ENCODE data around the gene HPRT1.
"Not testable (repeated sequence)": the region's sequence is repeated elsewhere in the genome, so short reads cannot be mapped to it uniquely, and the experiment has no call there.

HPRT1 gene, protein sequence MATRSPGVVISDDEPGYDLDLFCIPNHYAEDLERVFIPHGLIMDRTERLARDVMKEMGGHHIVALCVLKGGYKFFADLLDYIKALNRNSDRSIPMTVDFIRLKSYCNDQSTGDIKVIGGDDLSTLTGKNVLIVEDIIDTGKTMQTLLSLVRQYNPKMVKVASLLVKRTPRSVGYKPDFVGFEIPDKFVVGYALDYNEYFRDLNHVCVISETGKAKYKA

GRCh38 chrX:134460005-134460861 is at the start of gene HPRT1:
Gene HPRT1, plus strand, starts transcription at chrX:134460165. Its CDS starts 147 bp downstream, at chrX:134460312.
- DNase-seq (ENCODE audit: low read depth, low spot score): peak; percentile 90

DNA sequence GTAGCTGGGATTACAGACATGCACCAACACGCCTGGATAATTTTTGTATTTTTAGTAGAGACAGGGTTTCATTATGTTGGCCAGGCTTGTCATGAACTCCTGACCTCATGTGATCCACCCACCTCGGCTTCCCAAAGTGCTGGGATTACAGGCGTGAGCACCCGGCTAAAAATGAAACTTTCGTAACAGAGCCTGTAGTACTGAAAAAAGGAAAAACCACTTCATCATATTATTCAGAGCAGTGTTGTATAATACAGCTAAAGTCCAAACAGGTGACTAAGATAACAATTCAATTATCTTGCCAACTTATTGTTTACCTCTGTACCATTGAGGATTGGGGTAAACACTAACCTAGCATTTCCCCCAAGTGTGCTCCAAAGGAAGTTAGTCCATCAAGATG is 43.9 kb upstream of the HPRT1 start:
- no peak for DNase-seq (ENCODE audit: low read depth, low spot score)

DNA sequence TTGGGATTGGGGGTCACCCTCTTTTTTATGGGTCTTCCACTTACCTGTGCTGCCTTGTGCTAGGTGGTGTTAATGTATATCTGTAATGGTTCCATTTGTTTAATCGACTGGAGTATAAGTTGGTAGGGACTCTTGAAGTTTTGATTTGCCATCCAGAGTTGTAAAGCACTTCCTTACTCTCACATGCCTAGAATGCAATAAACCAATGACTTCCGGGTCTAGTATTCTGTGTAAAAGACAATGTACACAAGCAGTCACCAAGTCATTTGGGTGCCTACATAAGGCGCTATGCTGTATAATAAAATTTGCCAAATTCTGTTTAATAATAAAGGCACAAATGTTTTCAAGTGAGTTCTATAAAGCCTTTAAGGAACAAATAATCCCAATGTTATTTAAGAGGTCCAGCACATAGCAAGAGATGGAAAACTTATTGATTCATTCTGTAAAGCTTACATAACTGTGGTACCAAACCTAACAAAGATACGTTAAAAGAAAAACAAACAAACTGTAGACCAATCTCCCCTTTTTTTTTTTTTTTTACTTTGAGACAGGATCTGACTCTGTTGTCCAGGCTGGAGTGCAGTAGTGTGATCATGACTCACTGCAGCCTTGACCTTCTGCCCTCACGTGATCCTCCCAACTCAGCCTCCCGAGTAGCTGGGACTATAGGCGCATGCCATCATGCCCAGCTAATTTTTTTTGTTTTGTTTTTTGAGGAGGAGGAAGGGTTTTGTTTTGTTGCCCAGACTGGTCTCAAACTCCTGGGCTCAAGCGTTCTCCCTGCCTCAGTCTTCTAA is 41.5 kb upstream of the HPRT1 start:
- no peak for DNase-seq (ENCODE audit: low read depth, low spot score)

GRCh38 chrX:134419784-134420183 is 40.2 kb upstream of the HPRT1 start:
- DNase-seq (ENCODE audit: low read depth, low spot score): no peak

DNA sequence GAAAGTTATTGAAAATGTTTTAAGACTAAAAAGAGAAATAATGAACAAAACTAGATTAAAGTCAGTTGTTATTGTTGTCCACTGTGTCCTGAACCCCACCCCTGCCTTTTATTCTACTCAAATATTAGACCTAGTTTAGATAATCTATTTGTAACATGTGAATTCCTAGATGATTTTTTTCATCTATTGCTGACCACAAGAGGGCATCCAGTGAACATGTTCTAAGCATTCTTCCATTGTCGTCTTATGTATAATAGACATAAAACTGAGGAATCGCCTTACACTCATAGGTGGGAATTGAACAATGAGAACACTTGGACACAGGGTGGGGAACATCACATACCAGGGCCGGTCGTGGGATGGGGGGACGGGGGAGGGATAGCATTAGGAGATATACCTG is 36.4 kb upstream of the HPRT1 start:
- no peak for DNase-seq (ENCODE audit: low read depth, low spot score)

GRCh38 chrX:134426281-134426680 is 33.7 kb upstream of the HPRT1 start:
- DNase-seq (ENCODE audit: low read depth, low spot score): no peak

DNA sequence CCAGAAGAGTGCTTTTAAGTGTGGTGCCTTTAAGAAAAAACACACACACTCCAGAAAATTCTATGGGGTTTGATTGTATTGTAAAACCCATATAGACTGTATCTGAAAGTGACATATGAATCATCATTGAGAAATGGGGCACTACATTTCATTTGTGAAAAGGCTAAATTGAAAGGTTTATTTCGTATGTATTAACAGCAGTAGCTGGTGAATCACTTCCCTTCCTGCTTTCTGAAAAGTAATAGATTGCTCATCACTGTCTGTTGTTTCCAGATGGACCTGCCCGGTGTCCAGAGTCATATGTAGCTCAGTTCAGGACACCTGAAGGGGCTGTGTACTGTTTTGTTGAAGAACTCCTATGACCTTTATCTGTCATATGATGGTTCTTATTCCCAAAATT is 28.1 kb upstream of the HPRT1 start:
- no peak for DNase-seq (ENCODE audit: low read depth, low spot score)

DNA sequence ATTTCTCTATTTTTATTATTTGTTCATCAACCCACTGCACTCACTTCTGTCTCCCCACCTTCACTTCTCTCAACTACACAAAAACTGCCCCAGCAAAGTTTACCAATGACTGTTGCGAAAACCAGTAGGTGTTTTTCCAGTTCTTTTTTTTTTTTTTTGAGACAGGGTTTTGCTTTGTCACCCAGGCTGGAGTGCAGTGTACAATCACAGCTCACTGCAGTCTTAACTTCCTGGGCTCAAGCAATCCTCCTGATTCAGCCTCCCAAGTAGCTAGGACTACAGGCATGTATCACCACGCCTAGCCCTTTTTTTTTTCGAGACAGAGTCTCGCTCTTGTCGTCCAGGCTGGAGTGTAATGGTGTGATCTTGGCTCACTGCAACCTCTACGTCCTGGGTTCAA is 24.1 kb upstream of the HPRT1 start:
- no peak for DNase-seq (ENCODE audit: low read depth, low spot score)

DNA sequence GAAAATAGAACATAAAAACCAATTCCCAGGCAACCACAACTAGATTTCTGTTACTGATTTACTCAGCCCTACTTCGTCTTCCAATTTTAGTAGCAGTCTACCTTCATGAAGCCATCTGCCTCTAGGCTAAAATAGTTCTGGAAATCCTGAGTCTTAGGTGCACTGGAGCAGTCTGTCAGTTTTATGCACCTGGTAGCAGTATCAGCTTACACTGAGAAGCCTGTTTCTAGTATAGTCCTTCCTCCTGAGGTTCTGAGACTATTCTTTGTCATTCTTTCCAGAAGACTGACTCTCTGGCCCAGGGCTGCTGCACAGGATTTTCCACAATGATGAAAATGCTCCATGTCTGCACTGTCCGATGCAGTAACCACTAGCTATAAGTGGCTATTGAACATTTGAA is 16.9 kb upstream of the HPRT1 start:
- peak; percentile 19 for DNase-seq (ENCODE audit: low read depth, low spot score)

DNA sequence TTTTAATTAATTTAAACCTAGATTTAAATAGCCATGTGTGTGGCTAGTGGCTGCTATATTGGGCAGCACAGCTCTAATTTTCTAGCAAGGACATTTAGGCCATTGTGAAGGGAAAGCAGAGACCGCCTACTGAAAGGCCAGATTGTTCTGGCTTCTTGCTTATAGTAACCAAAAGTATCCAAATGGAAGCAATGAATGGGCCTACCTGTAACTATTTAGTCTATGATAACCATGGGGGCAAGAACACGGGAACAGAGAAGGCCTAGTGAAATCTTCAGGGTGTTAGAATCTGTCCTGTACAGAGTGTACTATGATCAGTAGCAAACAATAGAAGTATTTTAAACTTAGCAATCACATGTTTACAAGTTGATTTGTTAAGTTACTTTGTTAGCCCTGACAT is 16.5 kb upstream of the HPRT1 start:
- DNase-seq (ENCODE audit: low read depth, low spot score): no peak

- DNase-seq (ENCODE audit: low read depth, low spot score): no peak
These were observed 15.3 kb upstream of the HPRT1 start for GRCh38 chrX:134444681-134445080.

GRCh38 chrX:134452596-134452995 is 7.4 kb upstream of the HPRT1 start:
- DNase-seq (ENCODE audit: low read depth, low spot score): no peak

DNA sequence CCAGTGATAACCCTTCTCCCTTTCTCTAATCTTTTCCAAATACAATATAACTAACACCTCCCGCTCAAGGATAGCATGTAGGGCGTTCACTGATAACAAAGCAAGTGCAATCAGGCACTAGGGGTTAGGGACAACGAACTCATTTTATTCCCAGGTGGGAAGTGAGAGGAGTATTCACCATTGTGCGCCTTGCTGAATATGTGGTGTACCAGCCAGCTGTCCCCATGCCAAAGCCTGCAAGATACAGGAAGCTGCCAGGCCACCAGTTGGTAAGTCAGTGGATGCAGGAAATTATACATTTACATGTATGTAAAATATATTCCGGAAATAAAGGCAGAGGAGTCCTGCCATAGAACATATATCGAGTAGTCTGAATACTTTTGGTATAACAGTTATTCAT is 6.3 kb upstream of the HPRT1 start:
- no peak for DNase-seq (ENCODE audit: low read depth, low spot score)

- DNase-seq (ENCODE audit: low read depth, low spot score): no peak
These were observed 5.5 kb upstream of the HPRT1 start for GRCh38 chrX:134454506-134454905.

GRCh38 chrX:134457708-134458107 is 2.3 kb upstream of the HPRT1 start:
- DNase-seq (ENCODE audit: low read depth, low spot score): no peak

DNA sequence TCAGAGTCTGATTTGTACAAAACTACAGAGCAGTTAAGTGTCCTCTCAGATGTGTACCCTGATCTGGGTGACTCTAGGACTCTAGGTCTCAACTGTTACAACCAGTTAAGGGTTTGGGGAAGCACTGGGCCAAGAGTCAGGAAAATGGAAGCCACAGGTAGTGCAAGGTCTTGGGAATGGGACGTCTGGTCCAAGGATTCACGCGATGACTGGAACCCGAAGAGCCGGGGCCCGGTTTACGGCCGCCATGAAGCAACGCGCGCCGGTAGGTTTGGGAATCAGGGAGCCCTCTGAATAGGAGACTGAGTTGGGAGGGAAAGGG is 321 bp upstream of the HPRT1 start:
- no peak for DNase-seq (ENCODE audit: low read depth, low spot score)

DNA sequence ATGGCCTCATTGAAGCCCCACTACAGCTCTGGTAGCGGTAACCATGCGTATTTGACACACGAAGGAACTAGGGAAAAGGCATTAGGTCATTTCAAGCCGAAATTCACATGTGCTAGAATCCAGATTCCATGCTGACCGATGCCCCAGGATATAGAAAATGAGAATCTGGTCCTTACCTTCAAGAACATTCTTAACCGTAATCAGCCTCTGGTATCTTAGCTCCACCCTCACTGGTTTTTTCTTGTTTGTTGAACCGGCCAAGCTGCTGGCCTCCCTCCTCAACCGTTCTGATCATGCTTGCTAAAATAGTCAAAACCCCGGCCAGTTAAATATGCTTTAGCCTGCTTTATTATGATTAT is 876 bp downstream of the HPRT1 start:
- peak; percentile 56 for DNase-seq (ENCODE audit: low read depth, low spot score)

DNA sequence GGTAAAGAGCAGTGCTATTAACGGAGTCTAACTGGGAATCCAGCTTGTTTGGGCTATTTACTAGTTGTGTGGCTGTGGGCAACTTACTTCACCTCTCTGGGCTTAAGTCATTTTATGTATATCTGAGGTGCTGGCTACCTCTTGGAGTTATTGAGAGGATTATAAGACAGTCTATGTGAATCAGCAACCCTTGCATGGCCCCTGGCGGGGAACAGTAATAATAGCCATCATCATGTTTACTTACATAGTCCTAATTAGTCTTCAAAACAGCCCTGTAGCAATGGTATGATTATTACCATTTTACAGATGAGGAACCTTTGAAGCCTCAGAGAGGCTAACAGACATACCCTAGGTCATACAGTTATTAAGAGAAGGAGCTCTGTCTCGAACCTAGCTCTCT is 1.5 kb downstream of the HPRT1 start:
- DNase-seq (ENCODE audit: low read depth, low spot score): no peak

- DNase-seq (ENCODE audit: low read depth, low spot score): no peak
These were observed 3.0 kb downstream of the HPRT1 start for GRCh38 chrX:134462927-134463326.

GRCh38 chrX:134464453-134464852 is 4.5 kb downstream of the HPRT1 start:
- DNase-seq (ENCODE audit: low read depth, low spot score): not testable (repeated sequence)

- no peak for DNase-seq (ENCODE audit: low read depth, low spot score)
These were observed 9.5 kb downstream of the HPRT1 start for GRCh38 chrX:134469486-134469885.

DNA sequence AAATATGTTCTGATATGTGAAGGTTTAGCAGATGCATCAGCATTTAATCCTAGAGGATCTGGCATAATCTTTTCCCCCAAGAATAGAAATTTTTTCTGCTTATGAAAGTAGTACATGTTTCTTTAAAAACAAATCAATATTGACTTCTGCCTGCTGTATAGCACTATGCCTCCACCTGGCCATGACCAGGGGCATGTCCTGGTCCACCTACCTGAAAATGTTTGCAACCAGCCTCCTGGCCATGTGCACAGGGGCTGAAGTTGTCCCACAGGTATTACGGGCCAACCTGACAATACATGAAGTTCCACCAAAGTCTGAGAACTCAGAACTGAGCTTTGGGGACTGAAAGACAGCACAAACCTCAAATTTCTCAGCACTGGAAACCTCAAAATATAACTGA is 10.0 kb downstream of the HPRT1 start:
- DNase-seq (ENCODE audit: low read depth, low spot score): no peak

DNA sequence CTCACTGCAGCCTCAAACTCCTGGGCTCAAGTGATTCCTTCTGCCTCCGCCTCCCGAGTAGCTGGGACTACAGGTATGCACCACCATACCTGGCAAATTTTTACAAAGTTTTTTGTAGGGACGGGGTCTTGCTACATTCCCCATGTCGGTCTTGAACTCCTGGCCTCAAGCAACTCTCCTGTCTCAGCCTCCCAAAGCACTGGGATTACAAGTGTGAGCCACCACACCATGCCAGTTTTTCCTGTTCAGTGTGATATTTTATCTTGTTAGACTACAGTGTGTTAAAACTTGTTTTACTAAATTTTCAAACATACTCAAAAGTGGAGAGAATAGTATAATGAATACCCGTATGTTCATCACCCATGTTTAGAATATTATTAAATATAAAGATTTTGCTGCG is 12.1 kb downstream of the HPRT1 start:
- no peak for DNase-seq (ENCODE audit: low read depth, low spot score)
